Lower leg skin (tissue), 4 donors: ENCODE results near the gene EVI5. TPM values are rescaled to one million over a fixed set of nuclear protein-coding genes. Genes with fewer than 3 reads are reported as not detected.

Source experiments
- total RNA-seq, 4 donors: library from RNA; depleted of rRNA; stranded (reverse); fragments of >200 nt; gene quantifications; one replicate each; pipeline ENCODE4 v1.1.0, GENCODE V29; 2016

Gene EVI5
- total RNA-seq, 4 donors from 2014 or later = 14.2 to 26.3 (median 21.4) TPM

Other genes with a start within 250 kb of the EVI5 start
- 1,000 to 10,000 TPM; 1,244 to 1,829 (median 1,582) TPM for gene RPL5, start 46.9 kb upstream of the EVI5 start, total RNA-seq
- 1 to 10 TPM; 3.8 to 7.6 (median 6.7) TPM for gene DIPK1A, start 176.4 kb upstream of the EVI5 start, total RNA-seq